Activated naive CD8-positive, alpha-beta T cell treated with anti-CD3 and anti-CD28 coated beads, Interleukin-2, amount 50 U/mL, for 24 hours (primary cell): Measurements from ENCODE around the gene SLC51B.
"Not testable (repeated sequence)": the region's sequence is repeated elsewhere in the genome, so short reads cannot be mapped to it uniquely, and the experiment has no call there.

Source experiments
- ATAC-seq: fragments of 150-1000 bp; cut with Tn5 transposase; one replicate; pipeline ENCODE4 v1.10.0; 2021
- DNase-seq: peaks from one replicate; pipeline ENCODE4 v3.0.0; 2021
- H3K27ac Mint-ChIP-seq: one replicate; pipeline ENCODE4 v1.8.0; 2021; ENCODE audit warnings: mild to moderate bottlenecking, mixed read lengths
- H3K27me3 Mint-ChIP-seq: one replicate; pipeline ENCODE4 v1.8.0; 2021; ENCODE audit warnings: mixed read lengths
- H3K36me3 Mint-ChIP-seq: one replicate; pipeline ENCODE4 v1.8.0; 2021; ENCODE audit warnings: low read depth, mixed read lengths
- H3K4me1 Mint-ChIP-seq: one replicate; pipeline ENCODE4 v1.8.0; 2021; ENCODE audit warnings: mixed read lengths
- H3K4me3 Mint-ChIP-seq: one replicate; pipeline ENCODE4 v1.8.0; 2021; ENCODE audit warnings: mild to moderate bottlenecking, moderate library complexity, mixed read lengths
- H3K9me3 Mint-ChIP-seq: one replicate; pipeline ENCODE4 v1.8.0; 2021; ENCODE audit warnings: mixed read lengths

The SLC51B gene

DNA sequence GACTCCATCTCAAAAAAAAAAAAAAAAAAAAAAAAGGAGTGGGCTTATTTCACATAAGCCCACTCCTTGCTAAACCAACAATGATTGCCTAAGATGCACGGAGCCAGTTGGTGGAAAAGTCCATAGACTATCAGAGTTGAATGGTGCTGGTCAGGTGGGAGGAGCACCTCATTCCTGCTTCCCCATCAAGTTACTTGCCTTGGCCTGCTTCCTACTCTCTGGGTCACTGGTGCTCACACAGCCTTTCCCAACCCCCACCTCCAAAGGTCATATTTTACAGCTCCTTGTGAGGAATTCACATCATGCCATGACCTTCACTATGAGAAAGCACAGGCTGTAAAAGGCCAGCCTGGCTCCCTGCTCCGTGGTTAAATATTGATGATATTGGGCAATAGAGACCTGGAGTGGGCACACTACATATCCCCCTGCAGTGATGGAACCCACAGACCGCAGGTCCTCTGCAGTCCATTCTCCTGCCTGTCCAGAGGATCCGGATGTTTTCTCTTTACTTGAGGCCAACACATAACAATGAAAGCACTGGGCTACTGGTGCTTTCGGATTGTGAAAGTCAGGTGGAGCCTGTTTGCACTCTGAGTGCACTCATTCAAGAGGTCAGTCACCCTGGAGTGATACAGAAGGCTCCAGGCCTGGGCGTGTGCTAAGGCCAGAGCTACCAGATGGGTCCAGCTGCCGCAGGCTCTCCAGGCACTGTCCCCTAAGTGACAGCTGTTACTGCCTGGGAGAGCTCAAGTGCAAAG lies at the start of gene SLC51B:
Gene SLC51B, plus strand, starts transcription at position 664 of the 758 bp plus-strand sequence. CDS start 4,618 bp downstream, outside the sequence.
- Mint-ChIP-seq H3K4me1 (peaks cover 10% of the 10 kb centered on the region), H3K27ac (no peak within 1 kb of the TSS), H3K36me3 (no peaks in the 10 kb centered on the region), H3K4me3 (no peak within 1 kb of the TSS), H3K27me3 (peaks cover 5% of the 10 kb centered on the region), H3K9me3 (no peaks in the 10 kb centered on the region)
- DNase-seq (no peak), ATAC-seq (no peak)

DNA sequence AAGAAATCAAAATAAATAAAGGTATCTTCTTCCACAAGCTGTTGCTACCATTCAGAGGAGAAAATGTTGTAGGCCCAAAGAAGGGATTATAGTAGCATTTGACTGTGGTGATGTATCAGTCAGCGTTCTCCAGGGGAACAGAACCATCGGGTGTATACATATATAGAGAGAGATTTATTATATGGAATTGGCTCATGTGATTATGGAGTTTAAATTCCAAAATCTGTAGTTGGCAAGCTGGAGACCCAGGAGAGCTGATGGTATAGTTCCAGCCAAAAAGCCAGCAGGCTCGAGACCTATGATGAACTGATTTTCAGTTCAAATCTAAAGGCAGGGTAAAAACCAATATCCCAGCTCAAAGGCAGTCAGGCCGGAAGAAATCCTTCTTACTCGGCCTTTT lies 48.1 kb upstream of the SLC51B start:
- no peak overlapping the region for H3K4me3 Mint-ChIP-seq
- H3K36me3 Mint-ChIP-seq = no peaks in the 10 kb centered on the region
- no peak for ATAC-seq

DNA sequence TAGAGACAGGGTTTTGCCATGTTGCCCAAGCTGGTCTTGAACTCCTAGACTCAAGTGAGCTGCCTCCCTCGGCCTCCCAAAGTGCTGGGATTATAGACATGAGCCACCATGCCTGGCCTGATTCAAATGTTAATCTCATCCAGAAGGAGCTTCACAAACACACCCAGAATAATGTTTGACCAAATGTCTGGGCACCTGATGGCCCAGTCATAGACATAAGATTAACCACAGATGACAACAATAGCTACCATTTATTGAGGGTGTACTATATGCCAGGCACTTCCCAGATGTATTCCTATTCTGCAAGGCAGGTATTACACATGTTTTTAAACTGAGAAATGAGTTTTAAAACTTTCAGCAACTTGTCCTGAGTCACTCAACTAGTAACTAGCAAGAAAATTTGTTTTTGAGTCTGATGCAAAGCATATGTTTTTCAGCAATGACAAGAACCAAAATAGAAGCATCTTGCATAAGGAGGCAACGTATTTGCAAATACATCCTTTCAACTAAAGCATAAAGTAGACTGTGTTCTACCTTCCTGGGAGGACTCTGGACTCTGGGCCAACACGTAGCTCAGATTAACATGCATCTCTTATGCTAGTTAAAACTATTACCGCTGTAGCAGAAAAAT lies 47.3 kb upstream of the SLC51B start:
- H3K27ac Mint-ChIP-seq = no peak overlapping the region
- H3K9me3 Mint-ChIP-seq = no peaks in the 10 kb centered on the region
- H3K4me3 Mint-ChIP-seq = no peak overlapping the region
- no peaks in the 10 kb centered on the region for H3K27me3 Mint-ChIP-seq
- peaks cover 4% of the 10 kb centered on the region for H3K4me1 Mint-ChIP-seq
- H3K36me3 Mint-ChIP-seq = peaks cover 3% of the 10 kb centered on the region
- ATAC-seq (no peak), DNase-seq (no peak)

More for the DNA sequence above, 48.1 kb upstream of the SLC51B start:
- Mint-ChIP-seq H3K9me3 (no peaks in the 10 kb centered on the region), H3K27me3 (no peaks in the 10 kb centered on the region), H3K4me1 (peaks cover 5% of the 10 kb centered on the region), H3K27ac (no peak overlapping the region)
- no peak for DNase-seq

DNA sequence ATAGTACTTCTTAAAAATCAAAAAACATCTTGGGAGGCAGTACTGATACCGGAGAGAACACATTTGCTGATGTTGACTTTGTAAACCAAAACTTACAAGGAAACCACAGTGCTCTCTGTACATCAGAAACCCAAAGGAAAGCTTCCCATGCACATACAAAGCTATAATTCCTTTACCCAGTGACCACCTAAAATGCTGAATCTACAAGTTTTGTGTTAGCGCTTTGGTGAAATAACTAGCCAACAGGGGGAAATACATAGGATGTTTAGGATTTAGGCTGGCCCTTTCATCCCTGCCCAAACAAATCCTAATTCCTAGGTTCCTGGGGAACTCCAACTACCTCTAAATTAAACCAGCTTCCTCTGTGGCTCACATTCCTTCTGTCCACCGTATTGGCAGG lies 40.2 kb upstream of the SLC51B start:
- no peaks in the 10 kb centered on the region for H3K4me1 Mint-ChIP-seq
- no peaks in the 10 kb centered on the region for H3K9me3 Mint-ChIP-seq
- no peaks in the 10 kb centered on the region for H3K27me3 Mint-ChIP-seq
- no peak for DNase-seq
- H3K36me3 Mint-ChIP-seq = peaks cover 8% of the 10 kb centered on the region
- no peak for ATAC-seq
- H3K27ac Mint-ChIP-seq = no peak overlapping the region
- H3K4me3 Mint-ChIP-seq = no peak overlapping the region

DNA sequence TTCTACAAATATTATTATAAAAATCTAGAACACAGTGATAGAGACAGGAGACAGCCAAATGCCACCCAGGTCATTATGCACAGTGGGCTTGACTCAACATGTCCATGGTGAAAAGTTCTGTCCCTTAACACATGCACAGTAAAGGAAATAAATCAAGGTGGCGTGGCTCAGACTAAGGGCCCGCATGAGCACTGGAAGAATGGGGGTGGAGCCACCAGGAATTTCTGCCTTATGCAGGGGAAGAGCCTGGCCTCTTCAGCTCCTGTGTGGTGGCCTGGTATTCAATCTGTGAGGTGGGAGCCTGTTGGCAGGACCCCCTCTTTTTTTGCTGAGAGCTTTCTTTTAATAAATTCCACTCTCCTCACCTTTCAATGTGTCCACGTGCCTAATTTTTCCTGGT lies 38.3 kb upstream of the SLC51B start:
- Mint-ChIP-seq H3K27me3 (no peaks in the 10 kb centered on the region), H3K4me3 (no peak overlapping the region), H3K4me1 (no peaks in the 10 kb centered on the region), H3K36me3 (peaks cover 8% of the 10 kb centered on the region), H3K27ac (no peak overlapping the region), H3K9me3 (no peaks in the 10 kb centered on the region)
- DNase-seq (no peak), ATAC-seq (no peak)

DNA sequence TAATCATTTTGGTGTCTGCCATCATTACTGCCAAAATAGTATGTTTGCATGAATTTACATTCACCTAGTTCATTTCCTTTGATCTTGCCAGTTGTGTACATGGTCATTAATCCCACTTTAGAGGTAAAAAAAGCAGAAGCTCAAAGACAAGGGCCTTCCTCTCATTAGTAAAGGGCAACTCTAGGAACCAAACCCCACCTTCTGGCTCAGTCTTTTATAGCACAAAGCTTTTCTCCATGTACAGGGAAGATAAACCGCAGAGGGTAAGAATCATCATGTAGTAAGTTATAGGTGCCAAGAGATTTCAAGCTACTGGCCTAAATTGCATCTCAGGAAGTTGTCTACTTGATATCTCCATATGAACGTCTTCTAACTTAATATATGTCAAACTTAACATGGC lies 36.2 kb upstream of the SLC51B start:
- Mint-ChIP-seq H3K4me1 (no peaks in the 10 kb centered on the region), H3K4me3 (no peak overlapping the region), H3K27ac (no peak overlapping the region), H3K9me3 (no peaks in the 10 kb centered on the region), H3K27me3 (no peaks in the 10 kb centered on the region), H3K36me3 (peaks cover 18% of the 10 kb centered on the region)
- ATAC-seq (no peak), DNase-seq (no peak)

DNA sequence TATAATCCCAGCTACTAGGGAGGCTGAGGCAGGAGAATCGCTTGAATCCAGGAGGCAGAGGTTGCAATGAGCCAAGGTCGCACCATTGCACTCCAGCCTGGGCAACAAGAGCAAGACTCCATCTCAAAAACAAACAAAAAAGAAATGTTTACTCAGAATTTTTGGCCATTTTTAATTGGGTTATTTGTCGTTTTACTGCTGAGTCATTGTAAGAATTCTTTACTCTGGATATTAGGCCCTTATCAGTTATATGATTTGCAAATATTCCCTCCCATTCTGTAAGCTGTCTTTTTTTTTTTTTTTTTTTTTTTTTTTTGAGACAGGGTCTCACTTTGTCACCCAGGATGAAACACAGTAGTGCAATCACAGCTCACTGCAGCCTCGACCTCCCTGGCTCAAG lies 34.0 kb upstream of the SLC51B start:
- H3K36me3 Mint-ChIP-seq = peaks cover 36% of the 10 kb centered on the region
- H3K4me3 Mint-ChIP-seq, H3K4me1 Mint-ChIP-seq, ATAC-seq, H3K27me3 Mint-ChIP-seq, DNase-seq, H3K27ac Mint-ChIP-seq, H3K9me3 Mint-ChIP-seq: not testable (repeated sequence)

DNA sequence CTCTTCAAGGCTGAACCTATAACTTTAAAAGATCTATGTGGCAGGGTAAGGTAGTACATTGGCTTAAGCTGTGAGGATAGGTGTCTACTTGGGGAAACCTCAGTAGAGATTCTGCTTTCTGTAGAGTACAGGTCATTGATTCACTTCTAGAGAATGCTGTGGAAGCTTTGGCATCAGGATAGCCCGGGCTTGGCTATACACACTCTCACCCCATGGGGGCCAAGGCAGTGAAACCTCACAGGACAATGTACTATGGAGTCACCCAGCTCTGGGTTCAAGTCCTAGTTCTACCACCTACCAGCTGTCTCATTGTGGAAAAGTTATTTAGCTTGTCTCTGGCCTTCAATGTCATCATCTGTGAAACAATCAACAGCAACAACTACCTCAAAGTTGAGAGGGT lies 24.8 kb upstream of the SLC51B start:
- Mint-ChIP-seq H3K4me1 (peaks cover 1% of the 10 kb centered on the region), H3K27ac (no peak overlapping the region), H3K4me3 (no peak overlapping the region), H3K36me3 (peaks cover 45% of the 10 kb centered on the region), H3K9me3 (no peaks in the 10 kb centered on the region), H3K27me3 (no peaks in the 10 kb centered on the region)
- no peak for DNase-seq
- no peak for ATAC-seq

DNA sequence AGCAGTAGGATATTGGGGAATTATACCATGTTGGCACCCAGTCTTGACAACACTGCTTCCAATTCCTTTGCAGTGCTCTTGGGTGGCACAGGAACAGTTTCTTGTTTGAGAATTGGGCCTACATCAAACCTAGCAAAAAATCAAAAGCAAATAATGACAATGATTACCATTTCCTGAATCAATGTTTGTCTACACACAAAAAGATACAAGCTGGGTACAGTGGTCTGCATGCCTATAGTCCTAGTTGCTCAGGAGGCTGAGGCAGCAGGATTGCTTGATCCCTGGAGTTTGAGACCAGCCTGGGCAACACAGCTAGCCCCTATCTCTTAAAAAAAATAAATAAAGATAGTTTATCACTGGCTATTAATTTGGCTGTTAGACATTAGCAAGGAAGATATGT lies 23.7 kb upstream of the SLC51B start:
- Mint-ChIP-seq H3K27me3 (no peaks in the 10 kb centered on the region), H3K36me3 (peaks cover 50% of the 10 kb centered on the region), H3K4me1 (peaks cover 1% of the 10 kb centered on the region), H3K9me3 (no peaks in the 10 kb centered on the region), H3K4me3 (no peak overlapping the region), H3K27ac (no peak overlapping the region)
- ATAC-seq (no peak), DNase-seq (no peak)

DNA sequence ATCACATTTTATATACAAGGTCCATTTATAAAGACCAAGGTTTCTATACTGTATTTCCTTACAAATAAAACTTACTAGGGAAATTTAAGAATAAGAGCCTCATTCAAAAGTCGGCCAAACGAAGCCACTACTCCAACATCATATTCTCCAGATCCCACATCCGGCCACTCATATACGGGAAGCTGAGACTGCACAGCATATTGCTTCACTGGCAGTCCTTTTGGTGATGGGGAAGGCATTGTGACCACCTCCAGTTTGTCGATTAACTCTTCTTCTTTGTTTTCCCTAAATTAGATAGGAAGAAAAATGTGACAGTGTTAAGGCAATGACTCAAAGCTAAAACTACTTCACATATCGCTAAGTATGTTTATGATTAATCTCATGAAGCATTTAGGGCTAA lies 18.4 kb upstream of the SLC51B start:
- H3K4me1 Mint-ChIP-seq = peaks cover 17% of the 10 kb centered on the region
- no peak overlapping the region for H3K4me3 Mint-ChIP-seq
- peaks cover 32% of the 10 kb centered on the region for H3K36me3 Mint-ChIP-seq
- H3K27me3 Mint-ChIP-seq = peaks cover 5% of the 10 kb centered on the region
- no peaks in the 10 kb centered on the region for H3K9me3 Mint-ChIP-seq
- H3K27ac Mint-ChIP-seq = no peak overlapping the region
- ATAC-seq (no peak), DNase-seq (no peak)

DNA sequence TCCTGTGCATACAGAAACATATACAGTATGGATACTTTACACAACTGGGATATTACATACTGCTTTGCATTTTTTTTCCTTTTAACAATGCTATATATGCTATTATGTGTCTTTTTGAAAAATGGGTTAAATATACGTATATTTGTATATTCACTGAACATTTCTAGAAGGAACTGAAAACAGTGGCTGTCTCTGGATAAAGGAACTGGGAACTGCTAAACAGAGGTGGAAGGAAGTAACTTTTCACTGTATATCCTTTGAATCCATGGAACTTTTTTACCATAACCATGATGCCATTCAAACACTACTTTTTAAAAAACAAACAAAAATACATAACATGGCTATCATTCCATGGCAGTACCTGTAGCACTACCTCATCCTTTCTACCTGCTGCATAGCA lies 17.6 kb upstream of the SLC51B start:
- Mint-ChIP-seq H3K36me3 (peaks cover 32% of the 10 kb centered on the region), H3K27me3 (peaks cover 5% of the 10 kb centered on the region), H3K4me3 (peak overlapping the region; percentile 94), H3K4me1 (peaks cover 17% of the 10 kb centered on the region), H3K9me3 (no peaks in the 10 kb centered on the region), H3K27ac (no peak overlapping the region)
- no peak for ATAC-seq
- no peak for DNase-seq

DNA sequence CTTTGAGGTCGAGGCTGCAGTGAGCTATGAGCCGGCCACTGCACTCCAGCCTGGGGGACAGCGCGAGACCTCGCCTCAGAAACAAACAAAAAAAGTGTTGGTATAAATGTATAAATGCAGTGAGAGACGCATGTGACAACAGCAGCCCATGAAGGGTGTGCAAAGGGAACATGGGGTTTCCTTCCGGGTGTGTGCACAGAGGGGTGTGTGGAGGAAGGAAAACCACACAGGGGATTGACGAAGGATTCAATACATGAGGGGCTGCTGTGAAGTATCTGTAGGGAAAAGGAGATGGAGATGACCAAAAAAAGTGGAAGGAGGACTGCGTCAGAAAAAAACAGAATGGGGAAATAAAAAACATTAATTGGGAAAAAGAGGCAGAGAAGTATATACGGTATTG lies 16.8 kb upstream of the SLC51B start:
- Mint-ChIP-seq H3K27ac (peak overlapping the region; percentile 86), H3K9me3 (no peaks in the 10 kb centered on the region), H3K4me3 (peak overlapping the region; percentile 94), H3K36me3 (peaks cover 29% of the 10 kb centered on the region), H3K27me3 (peaks cover 5% of the 10 kb centered on the region), H3K4me1 (peaks cover 20% of the 10 kb centered on the region)
- ATAC-seq (no peak), DNase-seq (no peak)

DNA sequence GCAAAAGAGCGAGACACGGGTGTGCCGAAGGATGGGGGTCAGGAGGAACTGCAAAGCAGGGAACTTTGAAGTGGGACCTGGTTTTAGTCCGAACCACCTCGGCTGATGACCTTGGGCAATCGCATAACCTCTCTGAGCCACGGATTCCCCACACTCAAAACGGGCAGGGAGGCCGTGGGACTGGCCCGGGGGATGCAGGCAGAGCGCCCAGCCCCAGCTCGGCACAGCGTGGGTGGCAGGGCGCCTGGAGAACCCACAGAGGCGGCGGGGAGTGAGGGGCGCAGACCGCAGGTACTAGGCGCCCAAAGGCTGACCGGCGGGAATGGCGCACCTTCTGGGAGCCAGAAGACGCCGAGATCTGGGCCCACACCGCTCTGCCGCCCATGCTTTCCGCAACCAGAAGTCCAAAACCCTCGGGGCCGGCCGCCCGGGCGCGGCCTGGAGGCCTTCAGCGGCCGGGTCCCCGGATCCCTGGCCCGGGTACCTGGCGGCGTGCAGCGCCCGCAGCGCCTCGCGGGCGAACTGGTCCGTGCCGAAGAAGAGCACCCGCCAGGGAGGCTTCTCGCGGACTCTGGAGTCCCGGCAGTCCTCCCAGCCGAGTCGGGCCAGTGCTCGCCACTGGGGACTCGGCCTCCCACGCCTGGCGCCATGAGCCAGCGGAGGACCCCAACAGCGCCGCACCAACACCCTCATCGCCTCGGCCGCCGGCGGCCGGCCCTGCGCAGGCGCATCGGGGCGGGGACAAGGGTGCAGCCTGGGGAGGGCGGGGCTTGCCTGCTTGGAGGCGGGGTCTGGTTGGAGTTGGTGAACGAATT lies 16.1 kb upstream of the SLC51B start, which contains the start of gene MTFMT:
Gene MTFMT, minus strand, starts transcription at position 719 of the 815 bp plus-strand sequence. Its CDS starts 26 bp downstream, at position 693.
- peaks cover 23% of the 10 kb centered on the region for H3K36me3 Mint-ChIP-seq
- H3K4me3 Mint-ChIP-seq = peak within 1 kb of the TSS; percentile 94
- DNase-seq = peak; percentile 98
- ATAC-seq = peak; percentile 92
- H3K9me3 Mint-ChIP-seq = no peaks in the 10 kb centered on the region
- H3K27me3 Mint-ChIP-seq = peaks cover 5% of the 10 kb centered on the region
- H3K27ac Mint-ChIP-seq = peak within 1 kb of the TSS; percentile 86
- H3K4me1 Mint-ChIP-seq = peaks cover 22% of the 10 kb centered on the region

DNA sequence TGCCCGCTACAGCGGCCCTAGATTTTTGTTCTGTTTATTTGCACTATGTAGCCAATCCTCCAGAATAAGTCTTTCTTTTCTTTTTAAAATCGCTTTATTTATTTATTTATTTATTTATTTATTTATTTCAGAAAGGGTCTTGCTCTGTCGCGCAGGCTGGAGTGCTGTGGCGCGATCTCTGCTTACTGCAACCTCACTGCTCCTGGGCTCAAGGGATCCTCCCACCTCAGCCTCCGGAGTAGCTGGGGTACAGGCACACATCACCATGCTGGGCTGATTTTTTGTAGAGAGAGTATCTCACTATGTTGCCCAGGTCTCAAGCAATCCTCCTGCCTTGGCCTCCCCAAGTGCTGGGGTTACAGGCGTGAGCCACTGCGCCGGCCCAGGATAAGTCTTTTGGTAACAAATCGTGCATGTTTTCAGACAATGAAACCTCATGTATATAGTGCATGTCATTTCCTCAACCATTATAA lies 15.4 kb upstream of the SLC51B start:
- Mint-ChIP-seq H3K27ac (no peak overlapping the region), H3K4me1 (peaks cover 22% of the 10 kb centered on the region), H3K36me3 (peaks cover 18% of the 10 kb centered on the region), H3K27me3 (peaks cover 5% of the 10 kb centered on the region), H3K4me3 (peak overlapping the region; percentile 61), H3K9me3 (no peaks in the 10 kb centered on the region)
- DNase-seq = no peak
- ATAC-seq = no peak
